Stimulated activated CD4-positive, alpha-beta T cell treated with anti-CD3 and anti-CD28 coated beads, Interleukin-4, amount 100 ng/mL, for 1 hour (primary cell): ENCODE data around the gene SOWAHB.

ENCODE experiments used
- DNase-seq: peaks from one replicate; pipeline ENCODE4 v3.0.0-alpha.2; 2020

Gene SOWAHB

DNA sequence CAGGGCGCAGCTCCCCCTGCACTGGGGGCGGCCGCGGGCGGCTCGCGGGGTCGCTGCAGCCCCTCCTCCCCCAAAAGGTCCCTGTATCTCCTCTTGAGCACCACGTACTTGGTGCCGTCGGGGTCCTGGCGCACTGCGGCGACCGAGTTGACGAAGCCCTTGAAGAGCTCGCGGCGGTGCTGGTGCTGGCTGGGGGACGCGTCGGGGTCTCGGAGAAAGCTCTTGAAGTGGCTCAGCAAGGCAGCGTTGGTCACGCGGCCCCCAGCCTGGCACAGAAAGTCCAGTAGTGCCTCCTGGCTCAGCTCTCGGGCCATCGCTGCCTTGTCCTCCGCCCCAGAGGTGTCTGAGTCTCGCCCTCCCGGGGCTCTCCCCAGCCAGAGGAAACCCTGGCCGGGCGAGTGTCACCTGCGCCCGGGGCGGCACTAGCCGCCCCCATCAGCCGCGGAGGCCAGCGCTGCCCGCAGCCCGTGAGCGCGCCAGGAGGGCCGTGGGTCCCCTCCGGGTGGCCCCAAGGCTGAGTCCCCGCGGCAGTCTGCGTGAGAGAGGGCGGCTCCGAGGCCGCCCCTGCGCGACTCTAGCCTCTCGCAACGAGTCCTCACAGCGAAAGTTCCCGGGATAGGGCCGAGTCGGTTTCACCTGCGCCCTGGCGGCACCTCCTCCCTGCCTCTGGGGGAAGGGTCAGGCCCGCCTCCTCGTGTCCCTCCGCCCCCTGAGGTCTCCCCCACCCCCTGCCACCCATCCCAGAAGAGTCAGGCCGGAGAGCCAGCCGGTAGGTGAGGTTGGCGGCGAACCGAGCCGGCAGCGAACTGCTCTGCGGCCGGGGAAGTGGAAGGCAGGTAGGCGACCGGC lies at the start of gene SOWAHB:
TSS of gene SOWAHB (minus strand) at position 609 of the 849 bp plus-strand sequence. CDS start at position 314, 295 bp downstream.
- DNase-seq, result peak; percentile 35

DNA sequence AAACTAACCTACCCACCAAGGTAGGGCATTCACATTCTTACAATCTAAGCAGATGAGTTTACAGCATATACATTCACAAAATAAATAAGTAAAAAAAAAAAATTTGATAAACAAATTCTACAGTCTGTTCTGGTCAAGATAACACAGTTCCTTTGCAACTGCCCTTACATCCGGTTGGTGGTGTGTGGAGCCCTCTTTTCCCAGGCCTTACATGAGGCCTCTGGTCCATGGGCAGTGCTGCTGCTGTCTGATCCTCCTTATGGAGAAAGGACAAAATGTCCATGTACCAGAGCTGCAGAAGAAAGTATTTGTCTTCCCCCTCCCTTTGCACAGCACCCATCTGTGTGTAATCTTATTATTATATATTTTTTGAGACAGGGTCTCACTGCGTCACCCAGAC lies 49.4 kb upstream of the SOWAHB start:
- no peak for DNase-seq

DNA sequence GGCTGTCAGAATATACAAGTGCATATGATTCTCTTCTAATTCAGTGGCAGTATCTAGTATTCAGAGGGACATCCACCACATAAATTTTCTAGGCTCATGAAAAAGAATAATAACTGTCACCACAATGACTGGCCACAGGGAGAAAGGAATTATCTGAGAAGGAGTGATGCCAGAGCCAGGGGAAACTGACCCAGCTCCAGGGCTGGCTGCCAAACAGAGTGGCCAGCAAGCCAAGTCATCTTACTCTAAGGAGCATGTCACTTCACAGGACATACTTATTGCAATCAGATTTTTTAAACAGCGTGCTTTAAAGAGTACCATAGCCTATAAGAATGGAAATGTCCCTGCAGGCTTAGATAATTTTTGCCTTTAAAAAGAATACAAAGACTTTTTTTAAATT lies 45.8 kb upstream of the SOWAHB start:
- DNase-seq, result no peak

DNA sequence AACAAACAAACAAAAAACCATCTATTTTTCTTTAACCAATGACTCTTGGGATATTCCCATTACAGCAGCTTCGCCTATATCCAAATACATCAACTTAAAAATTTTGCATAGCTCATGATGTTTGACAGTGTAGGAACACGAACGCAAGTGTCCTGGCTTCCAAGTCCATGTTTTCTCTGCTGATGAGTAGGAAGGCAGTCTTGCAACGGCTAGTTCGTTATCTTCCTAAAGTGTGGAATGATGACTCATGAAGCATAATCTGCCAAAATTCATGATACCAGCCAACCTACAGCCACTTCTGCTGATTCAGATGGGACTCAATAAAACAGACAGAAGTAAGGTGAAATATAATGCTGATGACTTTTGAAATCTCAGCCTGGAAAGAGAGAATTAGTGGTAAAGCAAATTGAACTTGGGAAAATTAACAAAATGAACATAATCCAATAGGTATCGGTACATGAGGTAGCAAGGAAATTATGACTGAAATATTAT lies 45.2 kb upstream of the SOWAHB start:
- no peak for DNase-seq

DNA sequence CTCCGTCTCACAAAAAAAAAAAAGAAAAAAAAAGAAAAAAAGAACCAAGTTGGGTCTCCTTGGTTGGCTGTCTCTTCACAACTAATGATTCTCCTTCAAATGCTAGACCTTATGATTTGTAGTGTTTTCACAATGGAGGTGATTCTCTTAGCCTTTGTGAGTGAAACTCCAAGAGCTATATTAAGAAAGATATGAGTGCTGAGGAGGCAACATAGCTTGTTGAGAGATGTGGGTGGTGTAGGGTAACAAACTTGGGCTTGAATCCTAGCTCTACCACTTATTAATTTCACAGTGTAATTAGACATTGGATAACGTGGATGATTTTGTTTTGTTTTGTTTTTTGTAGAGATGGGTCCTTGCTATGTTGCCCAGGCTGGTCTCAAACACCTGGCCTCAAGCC lies 41.2 kb upstream of the SOWAHB start:
- no peak for DNase-seq

DNA sequence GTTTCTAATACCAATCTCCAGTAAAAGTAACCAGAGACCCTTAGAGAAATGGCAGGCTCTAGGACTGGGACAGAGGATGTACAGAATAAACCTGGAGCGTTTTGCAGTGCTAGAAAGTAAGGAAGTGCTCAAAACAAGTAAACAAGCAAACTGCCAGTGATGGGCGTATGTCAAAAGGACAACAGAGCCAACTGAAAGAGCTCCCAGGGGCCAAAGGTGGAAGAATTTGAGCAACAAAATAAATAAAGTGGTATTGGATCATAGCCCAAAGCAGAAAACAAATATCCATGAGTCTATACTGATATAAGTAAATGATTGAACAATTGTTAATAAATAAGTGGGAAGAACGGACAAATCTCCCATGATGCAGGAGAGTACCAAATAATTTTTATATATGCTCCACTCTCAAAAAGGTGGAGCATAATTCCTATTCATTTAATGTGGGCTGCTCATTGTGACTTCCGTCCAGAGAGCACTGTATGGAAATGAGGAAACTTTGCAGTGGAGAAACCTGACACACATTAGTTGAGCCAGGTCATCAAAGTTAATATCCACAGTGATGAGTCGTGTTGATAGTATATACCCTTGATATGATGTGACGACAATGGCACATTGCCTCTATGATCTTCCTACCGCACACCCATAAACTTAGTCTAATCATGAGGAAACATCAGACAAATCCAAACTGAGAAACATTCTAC lies 33.8 kb upstream of the SOWAHB start:
- no peak for DNase-seq

DNA sequence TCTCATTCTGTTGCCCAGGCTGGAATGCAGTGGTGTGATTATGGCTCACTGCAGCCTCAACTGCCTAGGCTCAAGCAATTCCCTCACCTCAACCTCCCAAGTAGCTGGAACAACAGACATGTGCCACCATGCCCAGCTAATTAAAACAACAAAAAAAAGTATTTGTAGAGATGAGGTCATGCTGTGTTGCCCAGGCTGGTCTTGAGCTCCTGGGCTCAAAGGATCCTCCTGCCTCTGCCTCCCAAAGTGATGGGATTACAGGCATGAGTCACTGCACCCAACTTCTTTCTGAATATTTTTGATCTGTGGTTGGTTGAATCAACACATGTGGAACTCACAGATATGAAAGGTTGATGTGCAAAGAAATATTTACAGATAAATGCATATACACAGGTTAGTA lies 33.1 kb upstream of the SOWAHB start:
- DNase-seq, result no peak

DNA sequence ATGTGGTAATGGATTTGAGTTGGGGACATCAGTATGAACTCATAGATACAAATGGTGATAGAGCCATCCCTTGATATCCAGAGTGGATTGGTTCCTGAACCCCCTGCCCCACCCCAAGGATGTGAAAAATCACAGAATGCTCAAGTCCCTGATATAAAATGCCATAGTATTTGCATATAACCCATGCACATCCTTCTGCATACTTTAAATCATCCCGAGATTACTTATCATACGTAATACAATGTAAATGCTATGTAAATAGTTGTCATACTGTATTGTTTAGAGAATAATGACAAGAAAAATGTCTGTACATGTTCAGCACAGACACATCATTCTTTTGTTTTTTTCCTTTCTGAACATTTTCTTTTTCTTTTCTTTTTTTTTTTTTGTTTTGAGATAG lies 32.7 kb upstream of the SOWAHB start:
- no peak for DNase-seq

DNA sequence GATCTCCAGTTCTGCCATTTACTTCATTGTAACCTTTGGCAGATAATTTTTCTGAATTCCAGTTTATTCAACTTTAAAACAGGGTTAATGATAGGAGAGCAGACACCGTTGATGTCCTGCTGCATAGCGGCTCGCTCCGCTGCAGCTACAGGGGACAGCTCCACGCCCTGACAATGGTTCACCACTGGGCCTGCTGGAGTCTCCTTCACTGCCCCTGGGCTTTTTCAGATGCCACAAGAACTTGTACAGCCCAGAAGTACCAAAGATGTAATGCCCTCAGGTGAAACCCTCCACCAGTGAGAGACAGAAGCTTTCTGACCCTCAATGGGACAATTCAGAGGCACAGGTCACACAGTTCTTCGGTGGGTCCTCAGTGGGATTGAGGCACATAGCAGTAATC lies 28.9 kb upstream of the SOWAHB start:
- DNase-seq, result no peak

DNA sequence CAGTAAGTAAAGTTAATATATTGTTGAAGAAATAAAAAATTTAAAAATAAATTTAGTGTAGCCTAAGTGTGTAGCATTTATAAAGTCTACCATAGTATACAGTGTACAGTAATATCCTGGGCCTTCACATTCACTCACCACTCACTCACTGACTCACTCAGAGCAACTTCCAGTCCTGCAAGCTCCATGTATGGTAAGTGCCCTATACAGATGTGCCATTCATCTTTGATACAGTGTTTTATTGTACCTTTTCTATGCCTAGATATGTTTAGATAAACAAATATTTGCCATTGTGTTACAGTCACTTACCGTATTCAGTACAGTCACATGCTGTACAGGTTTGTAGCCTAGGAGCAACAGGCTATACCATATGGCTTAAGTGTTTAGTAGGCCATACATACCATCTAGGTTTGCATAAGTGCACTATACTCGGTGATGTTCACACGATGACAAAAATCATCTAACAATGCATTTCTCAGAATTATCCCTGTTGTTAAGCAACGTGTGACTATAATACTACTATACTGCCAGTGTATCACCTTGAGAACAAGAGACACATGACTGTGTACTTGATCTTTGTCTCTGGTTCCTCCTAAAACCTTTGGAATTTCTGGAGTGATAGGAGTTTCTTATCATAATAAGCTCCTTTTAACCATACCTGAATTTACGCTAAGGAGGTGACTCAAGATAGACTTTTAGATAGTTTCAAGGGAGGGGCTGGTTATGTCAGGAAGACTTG lies 25.8 kb upstream of the SOWAHB start:
- no peak for DNase-seq

DNA sequence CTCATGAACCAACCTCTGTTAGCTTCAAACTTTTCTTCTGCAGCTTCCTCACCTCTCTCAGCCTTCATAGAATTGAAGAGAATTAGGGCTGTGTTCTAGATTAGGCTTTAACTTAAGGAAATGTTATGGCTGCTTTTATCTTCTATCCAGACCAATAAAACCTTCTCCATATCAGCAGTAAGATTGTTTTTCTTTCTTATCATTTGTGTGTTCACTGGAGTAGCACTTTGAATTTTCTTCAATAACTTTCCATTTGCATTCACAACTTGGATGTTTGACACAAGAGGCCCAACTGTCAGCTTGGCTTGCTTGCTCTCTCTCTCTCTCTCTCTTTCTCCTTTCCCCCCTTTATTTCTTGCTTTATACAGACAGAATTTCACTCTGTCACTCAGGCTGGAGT lies 22.8 kb upstream of the SOWAHB start:
- no peak for DNase-seq

GRCh38 chr4:76909711-76910110 lies 11.8 kb upstream of the SOWAHB start:
- DNase-seq, result no peak

GRCh38 chr4:76905521-76905920 lies 7.6 kb upstream of the SOWAHB start:
- DNase-seq, result no peak

DNA sequence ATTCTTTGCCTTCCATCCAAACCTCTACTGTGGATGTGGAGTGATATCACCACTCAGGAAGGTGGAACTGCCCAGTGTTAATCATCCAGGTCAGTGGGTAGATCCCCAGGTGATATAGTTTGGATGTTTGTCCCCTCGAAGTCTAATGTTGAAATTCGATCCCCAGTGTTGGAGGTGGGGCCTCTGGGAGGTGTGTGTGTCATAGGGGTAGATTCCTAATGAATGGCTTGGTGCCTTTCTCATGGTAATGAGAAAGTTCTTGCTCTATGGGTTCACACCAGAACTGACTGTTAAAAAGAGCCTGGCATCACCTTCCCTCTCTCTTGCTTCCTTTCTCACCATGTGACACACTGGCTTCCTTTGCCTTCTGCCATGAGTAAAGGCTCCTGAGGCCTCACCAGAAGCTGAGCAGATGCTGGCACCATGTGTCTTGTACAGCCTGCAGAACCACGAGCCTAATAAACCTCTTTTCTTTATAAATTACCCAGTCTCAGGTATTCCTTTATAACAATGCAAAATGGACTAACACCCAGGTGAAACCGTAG lies 6.8 kb upstream of the SOWAHB start:
- no peak for DNase-seq

DNA sequence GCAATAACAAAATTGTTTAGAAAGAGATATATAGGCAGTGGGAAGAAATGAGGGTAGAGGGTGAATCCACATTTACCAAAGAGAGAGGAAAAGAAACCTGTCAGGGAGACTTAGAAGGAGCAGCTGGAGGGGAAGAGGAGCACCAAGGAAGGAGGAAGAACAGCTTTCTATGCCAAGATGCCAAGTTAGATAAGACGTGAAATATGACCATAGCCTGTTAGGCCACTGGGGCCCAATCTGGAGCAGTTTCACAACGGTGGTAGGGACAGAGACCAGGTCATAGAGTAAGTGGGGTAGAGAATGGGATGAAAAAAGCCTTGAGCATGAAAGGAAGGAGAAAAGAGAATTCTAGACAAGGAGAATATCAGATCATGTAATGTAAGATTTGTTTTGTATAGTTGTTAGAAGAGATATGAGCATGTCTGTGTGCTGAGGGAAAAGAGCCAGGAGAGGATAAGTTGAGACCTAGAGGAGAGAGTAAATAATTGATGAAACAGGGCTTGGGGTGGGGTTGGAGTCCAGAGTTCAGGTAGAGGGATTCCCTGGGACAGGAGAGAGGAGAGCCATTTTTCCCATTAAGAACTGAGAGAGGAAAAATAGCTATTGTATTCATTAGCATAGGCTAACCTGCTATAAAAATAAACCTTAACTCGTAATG lies 4.4 kb upstream of the SOWAHB start:
- no peak for DNase-seq

- no peak for DNase-seq
These were observed 1.2 kb upstream of the SOWAHB start for GRCh38 chr4:76898949-76899645.

DNA sequence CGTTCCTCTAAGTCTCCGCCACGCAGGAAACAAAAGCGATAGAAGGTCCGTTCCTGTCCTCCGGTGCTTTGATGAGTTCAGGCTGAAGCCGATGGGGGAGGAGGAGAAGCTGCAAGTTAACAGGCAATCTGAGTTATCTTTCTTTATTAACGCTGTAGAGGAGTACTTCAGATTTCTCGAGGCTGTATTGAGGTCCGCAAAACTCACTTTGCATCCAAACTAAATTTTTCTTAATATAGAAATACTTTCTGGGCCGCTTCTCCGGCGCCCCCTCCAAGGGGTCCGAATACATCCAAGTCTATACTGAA lies 395 bp upstream of the SOWAHB start:
- DNase-seq, result no peak

DNA sequence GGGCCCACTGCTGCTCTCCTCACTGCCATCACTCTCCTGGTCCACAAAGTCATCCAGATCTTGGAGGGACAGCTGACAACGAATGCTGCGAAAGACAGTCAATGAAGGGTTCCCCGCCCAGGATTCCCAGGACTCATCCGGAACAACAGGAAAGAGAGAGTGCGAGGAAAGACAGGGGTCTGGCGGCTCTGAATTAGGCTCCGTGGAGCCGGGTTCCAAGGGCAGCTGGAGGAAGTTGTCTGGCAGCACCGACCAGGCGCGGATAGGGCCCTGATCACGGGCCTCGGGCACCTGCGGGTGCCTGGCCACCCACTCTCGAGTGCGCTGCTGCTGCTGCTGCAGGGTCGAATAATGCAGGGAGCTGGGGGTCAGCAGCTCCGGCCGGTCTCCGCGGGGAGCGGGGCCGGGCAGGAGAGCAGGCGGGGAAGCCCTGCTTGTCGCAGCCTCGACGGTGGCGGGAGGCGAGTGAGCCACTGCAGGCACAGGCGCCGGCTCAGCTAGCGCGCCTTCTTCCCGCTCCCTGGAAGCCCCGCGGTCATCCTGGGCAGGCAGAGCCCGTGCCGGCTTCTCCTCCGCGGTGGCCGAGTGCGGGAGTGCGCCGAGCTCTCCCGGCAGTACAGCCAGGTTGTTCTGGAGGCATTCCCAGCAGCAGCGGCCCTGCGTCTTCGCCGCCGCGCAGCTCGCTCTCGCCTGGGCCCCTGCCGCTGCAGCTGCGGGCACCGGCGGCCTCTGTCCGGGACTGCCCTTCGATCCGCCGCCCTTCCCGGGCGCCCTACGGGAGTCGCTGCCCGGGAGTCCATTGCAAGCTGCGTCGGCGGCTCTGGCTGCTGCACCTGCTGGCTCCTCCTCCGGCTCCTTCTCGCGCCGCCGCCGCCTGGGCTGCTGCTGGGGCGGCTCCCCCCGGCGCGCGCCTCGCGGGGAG lies 1.1 kb downstream of the SOWAHB start:
- DNase-seq, result peak; percentile 44

DNA sequence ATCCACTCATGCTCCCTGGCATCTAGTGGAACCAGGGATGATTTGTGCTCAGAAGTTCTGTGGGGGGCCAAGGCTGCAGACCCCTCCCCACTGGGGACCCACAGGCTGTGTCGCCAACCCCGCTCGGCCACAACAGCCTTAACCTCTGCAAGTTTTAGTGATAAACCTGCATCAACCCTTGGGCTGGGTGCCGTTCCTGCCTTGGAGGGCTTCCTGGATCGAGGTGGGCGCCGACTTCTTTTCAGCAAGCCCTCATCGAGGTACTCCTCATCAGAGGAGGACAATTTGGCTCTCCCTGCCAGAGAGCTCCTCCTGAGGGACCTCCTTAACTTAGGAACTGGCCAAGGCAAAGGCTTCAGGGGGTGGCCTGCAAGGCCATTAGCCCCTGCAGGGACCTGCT lies 1.9 kb downstream of the SOWAHB start:
- DNase-seq, result no peak

DNA sequence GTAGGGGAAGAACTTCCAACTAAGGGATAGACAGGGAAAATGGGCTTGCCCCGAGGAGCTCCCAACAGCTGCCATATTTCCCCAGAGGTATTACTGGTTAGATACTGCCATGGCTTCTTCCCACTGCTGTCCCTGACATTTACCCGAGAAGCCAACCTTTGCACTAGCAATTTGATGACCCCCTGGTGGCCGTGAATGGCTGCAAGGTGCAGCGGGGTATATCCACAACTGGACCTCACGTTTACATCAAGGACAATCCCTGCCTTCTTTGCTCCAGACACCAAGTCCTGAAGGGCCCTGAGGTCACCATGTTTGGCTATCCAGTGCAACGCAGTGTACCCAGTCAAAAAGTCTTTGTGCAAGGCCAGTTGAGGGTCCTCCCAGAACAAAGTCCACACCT lies 2.3 kb downstream of the SOWAHB start:
- DNase-seq, result no peak
